OCI-LY1 (cell line): ENCODE data around the gene RANBP17.

ENCODE experiments used
- EZH2 ChIP-seq: fragments of 200-600 bp; sonication (generic), shearing (Covaris generic); IDR thresholded peaks from 2 replicates; pipeline ENCODE4 v1.8.0; 2017; ENCODE audit warnings: borderline replicate concordance, mixed run types, mild to moderate bottlenecking, antibody characterized with exemption, low read length, moderate library complexity, mixed read lengths
- TF ChIP-seq, protein P1 (sequence below): fragments of 200-600 bp; sonication (generic), shearing (Covaris generic); IDR thresholded peaks from 2 replicates; pipeline ENCODE4 v1.5.1; 2017; ENCODE audit warnings: mild to moderate bottlenecking, antibody characterized with exemption, low read length, moderate library complexity, mixed read lengths

DNA sequence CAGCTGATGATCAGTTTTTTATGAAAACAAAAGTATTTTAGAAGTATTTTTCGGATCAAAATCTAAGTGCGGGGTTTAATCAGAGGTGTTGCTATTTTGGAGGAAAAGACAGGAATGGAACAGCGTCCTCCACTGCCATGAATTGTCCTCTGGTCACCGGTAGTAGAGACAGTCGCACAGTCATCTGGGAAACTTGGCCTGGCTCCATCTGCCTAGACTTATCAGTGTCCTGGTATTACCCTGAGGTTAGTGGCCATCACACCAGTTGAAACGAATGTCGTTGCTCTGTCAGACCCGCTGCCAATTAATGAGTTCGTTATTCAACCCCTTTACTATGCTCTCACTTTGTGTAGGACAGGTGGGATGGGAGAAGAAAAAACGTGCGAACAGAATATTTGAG, 455.4 kb downstream of the RANBP17 start:
- TF ChIP-seq, protein P1, sequence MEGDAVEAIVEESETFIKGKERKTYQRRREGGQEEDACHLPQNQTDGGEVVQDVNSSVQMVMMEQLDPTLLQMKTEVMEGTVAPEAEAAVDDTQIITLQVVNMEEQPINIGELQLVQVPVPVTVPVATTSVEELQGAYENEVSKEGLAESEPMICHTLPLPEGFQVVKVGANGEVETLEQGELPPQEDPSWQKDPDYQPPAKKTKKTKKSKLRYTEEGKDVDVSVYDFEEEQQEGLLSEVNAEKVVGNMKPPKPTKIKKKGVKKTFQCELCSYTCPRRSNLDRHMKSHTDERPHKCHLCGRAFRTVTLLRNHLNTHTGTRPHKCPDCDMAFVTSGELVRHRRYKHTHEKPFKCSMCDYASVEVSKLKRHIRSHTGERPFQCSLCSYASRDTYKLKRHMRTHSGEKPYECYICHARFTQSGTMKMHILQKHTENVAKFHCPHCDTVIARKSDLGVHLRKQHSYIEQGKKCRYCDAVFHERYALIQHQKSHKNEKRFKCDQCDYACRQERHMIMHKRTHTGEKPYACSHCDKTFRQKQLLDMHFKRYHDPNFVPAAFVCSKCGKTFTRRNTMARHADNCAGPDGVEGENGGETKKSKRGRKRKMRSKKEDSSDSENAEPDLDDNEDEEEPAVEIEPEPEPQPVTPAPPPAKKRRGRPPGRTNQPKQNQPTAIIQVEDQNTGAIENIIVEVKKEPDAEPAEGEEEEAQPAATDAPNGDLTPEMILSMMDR, result no peak
- no peak for TF ChIP-seq EZH2
